Activated CD4-positive, alpha-beta T cell treated with anti-CD3 and anti-CD28 coated beads, Interleukin-2, amount 10 ng/mL, durations not matched to agents 7 days and 5 days (primary cell): ENCODE measurements around the gene ZNF516. TPM values are rescaled to one million over a fixed set of nuclear protein-coding genes. Genes with fewer than 3 reads are reported as not detected.

ENCODE experiments used
- CTCF ChIA-PET: fragments of 350-600 bp; sonication (Branson Sonifier 250); formaldehyde crosslinking; loops from one replicate; lab custom pipeline; 2021; ENCODE audit warnings: antibody characterized with exemption; lab: Charles Lee
- POLR2A ChIA-PET: fragments of 350-600 bp; sonication (Branson Sonifier 250); formaldehyde crosslinking; loops from one replicate; lab custom pipeline; 2021; ENCODE audit warnings: antibody characterized with exemption; lab: Charles Lee
- DNase-seq: peaks from one replicate; pipeline ENCODE4 v3.0.0-alpha.2; 2020
- H3K27ac Mint-ChIP-seq: one replicate; pipeline ENCODE4 v1.8.0; 2021; ENCODE audit warnings: mild to moderate bottlenecking, moderate library complexity, mixed read lengths
- H3K27me3 Mint-ChIP-seq: one replicate; pipeline ENCODE4 v1.8.0; 2021; ENCODE audit warnings: mixed read lengths
- H3K36me3 Mint-ChIP-seq: one replicate; pipeline ENCODE4 v1.8.0; 2021; ENCODE audit warnings: low read depth, mixed read lengths
- H3K4me1 Mint-ChIP-seq: one replicate; pipeline ENCODE4 v1.8.0; 2021; ENCODE audit warnings: mixed read lengths
- H3K4me3 Mint-ChIP-seq: one replicate; pipeline ENCODE4 v1.8.0; 2021; ENCODE audit warnings: mild to moderate bottlenecking, moderate library complexity, mixed read lengths
- H3K9me3 Mint-ChIP-seq: one replicate; pipeline ENCODE4 v1.8.0; 2021; ENCODE audit warnings: mixed read lengths
- total RNA-seq, 2 experiments: library from RNA; stranded (reverse); gene quantifications; one replicate each; pipeline ENCODE4 v1.2.3, GENCODE V29; 2021

ZNF516 gene
- total RNA-seq, 2 experiments from 2014 or later = 3.9 to 4.1 TPM

DNA sequence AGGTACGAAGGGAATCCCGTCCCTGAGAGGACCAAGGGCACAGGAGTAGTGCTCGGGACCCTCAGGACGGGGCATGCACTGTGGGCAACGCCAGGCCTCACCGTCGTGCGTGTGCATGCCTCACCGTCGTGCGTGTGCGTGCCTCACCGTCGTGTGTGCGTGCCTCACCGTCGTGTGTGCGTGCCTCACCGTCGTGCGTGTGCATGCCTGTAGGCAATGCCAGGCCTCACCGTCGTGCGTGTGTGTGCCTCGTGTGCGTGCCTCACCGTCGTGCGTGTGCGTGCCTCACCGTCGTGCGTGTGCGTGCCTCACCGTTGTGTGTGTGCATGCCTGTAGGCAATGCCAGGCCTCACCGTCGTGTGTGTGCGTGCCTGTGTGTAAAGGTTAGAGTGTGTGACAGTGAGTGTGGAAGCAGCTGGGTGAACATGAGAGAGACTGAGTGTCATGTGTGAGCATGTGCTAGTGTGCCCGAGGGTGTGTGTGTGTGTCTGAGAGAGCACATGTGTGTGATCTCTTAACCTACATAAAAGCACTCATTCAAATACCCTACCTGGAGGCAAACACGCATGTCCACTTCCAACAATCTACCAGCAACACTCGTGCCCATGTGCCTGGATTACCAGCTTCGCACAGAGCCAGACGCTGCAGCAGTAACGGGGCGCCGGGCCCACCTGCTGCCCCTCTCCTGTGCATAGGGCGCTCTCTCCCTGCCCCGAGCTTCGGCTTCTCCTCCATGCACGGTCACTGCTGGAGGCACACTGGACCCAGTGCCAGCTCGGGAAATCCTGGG, 36.3 kb downstream of the ZNF516 start:
- Mint-ChIP-seq H3K9me3 (no peaks in the 10 kb centered on the region), H3K27me3 (peaks cover 3% of the 10 kb centered on the region), H3K36me3 (no peaks in the 10 kb centered on the region), H3K27ac (no peak overlapping the region), H3K4me1 (peaks cover 5% of the 10 kb centered on the region), H3K4me3 (no peak overlapping the region)
- ChIA-PET CTCF (no interaction called here), POLR2A (no interaction called here)
- no peak for DNase-seq

DNA sequence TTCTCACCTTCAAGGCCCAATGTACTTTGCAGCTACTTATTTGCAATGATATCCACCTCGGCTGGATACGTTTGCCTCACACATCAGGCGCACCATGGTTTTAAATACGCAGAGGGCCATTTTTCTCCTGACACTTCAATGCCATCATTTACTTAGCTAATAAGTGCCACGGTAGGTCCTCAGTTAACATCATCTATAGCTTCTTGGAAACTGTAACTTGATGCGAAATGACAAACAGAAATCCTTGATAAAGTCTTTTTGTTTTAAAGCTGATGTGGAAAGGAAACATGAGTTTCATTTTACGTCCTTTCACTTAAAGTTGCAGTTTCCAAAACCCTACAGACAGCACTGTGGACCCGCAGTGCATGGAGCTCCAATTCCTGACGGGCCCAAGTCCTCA, 37.1 kb downstream of the ZNF516 start:
- no peaks in the 10 kb centered on the region for H3K36me3 Mint-ChIP-seq

DNA sequence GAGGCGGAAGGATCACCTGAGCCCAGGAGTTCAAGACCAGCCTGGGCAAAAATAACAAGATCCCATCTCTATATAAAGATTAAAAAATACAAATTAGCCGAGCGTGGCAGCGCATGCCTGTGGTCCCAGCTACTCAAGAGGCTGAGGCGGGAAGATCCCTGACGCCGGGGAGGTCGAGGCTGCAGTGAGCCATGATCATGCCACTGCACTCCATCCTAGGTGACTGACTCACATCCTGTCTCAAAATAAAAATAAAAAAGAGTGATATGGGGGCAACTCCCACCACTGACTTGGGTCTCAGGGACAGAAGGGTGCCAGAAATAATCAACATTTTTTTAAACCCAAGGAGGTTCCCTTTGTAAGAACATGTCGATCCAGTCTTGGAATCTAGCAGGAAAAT, 37.6 kb downstream of the ZNF516 start:
- Mint-ChIP-seq H3K27ac (no peak overlapping the region), H3K36me3 (no peaks in the 10 kb centered on the region), H3K27me3 (peaks cover 9% of the 10 kb centered on the region), H3K4me1 (peaks cover 5% of the 10 kb centered on the region), H3K4me3 (no peak overlapping the region), H3K9me3 (no peaks in the 10 kb centered on the region)
- no peak for DNase-seq
- CTCF ChIA-PET = interaction anchor here (0.8 to 2.3 kb wide), 3 partner anchors 10 to 59 kb away, joined by 3 to 6 read pairs (median 4); no protein-coding TSS in a partner anchor
- POLR2A ChIA-PET = interaction anchor here (0.5 kb wide), 1 partner anchor 543 kb away, joined by 6 read pairs; no protein-coding TSS in a partner anchor

More for the DNA sequence above, 37.1 kb downstream of the ZNF516 start:
- peaks cover 5% of the 10 kb centered on the region for H3K4me1 Mint-ChIP-seq
- no peak overlapping the region for H3K4me3 Mint-ChIP-seq
- DNase-seq = no peak
- CTCF ChIA-PET = interaction anchor here (0.6 to 2.3 kb wide), 3 partner anchors 24 to 119 kb away, joined by 3 to 6 read pairs (median 4); no protein-coding TSS in a partner anchor
- peaks cover 6% of the 10 kb centered on the region for H3K27me3 Mint-ChIP-seq
- H3K9me3 Mint-ChIP-seq = no peaks in the 10 kb centered on the region
- H3K27ac Mint-ChIP-seq = no peak overlapping the region
- POLR2A ChIA-PET = no interaction called here

DNA sequence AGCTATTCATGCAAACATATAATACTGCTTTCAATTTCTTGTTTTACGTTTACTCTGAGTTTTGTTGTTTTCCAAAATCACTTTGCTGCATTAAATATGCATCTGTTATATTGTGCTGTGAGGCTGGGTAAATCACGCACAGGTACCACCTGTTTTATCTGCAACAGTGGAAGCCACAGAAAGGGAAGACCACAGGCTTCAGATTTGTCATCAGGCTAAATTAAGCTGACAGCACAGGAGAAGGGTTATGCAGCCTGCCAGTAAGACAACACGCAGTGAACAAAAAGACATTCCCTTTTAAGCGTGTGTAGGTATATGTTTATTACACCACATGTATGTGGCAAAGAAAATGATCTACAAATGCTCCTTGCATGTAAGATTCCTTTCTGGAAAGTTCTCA, 38.2 kb downstream of the ZNF516 start:
- Mint-ChIP-seq H3K4me1 (peaks cover 5% of the 10 kb centered on the region), H3K27ac (no peak overlapping the region)

DNA sequence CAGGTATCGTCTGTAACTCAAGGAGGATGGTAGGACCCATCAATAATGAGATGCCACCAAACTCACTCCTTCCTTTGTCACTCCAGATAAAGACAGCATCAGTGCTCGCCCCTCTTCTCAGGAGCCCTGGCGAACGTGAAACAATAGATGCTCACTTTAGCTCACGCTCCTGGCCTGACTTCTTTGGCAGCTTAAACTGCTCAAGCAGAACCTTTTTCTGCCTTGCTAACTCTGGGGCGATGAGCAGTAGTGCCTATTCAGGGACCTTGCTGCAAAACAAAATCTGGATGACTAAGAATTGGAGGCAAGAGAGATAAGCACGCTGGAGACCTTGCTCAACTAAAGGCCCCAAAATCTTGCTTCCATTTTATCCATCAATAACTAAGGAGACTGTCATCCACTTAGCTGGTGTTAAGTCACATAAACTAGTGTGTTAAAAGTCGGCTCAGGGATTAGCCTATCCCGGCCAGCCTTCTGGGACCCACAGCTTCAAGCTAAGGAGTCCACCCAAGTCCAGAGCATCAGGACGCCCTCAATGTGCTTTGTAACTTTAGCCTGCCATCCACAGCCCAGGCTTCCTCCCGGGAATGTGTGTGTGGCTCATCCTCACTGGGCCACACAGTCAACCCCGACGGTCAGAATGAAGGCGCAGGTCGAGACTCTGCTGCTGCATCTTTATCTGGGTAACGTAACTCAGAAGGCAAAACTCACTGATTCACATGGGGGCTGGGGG, 38.9 kb downstream of the ZNF516 start:
- Mint-ChIP-seq H3K36me3 (no peaks in the 10 kb centered on the region), H3K9me3 (no peaks in the 10 kb centered on the region), H3K27ac (no peak overlapping the region), H3K27me3 (peaks cover 19% of the 10 kb centered on the region), H3K4me1 (peaks cover 10% of the 10 kb centered on the region), H3K4me3 (no peak overlapping the region)
- POLR2A ChIA-PET = no interaction called here
- no peak for DNase-seq
- CTCF ChIA-PET = interaction anchor here (2.3 kb wide), 1 partner anchor 25 kb away, joined by 6 read pairs; no protein-coding TSS in a partner anchor

More for the DNA sequence above, 38.2 kb downstream of the ZNF516 start:
- H3K9me3 Mint-ChIP-seq = no peaks in the 10 kb centered on the region
- CTCF ChIA-PET = interaction anchor here (0.8 to 2.3 kb wide), 3 partner anchors 10 to 58 kb away, joined by 3 to 6 read pairs (median 4); no protein-coding TSS in a partner anchor
- H3K4me3 Mint-ChIP-seq = no peak overlapping the region
- POLR2A ChIA-PET = no interaction called here
- DNase-seq = no peak
- H3K36me3 Mint-ChIP-seq = no peaks in the 10 kb centered on the region
- H3K27me3 Mint-ChIP-seq = peaks cover 15% of the 10 kb centered on the region

DNA sequence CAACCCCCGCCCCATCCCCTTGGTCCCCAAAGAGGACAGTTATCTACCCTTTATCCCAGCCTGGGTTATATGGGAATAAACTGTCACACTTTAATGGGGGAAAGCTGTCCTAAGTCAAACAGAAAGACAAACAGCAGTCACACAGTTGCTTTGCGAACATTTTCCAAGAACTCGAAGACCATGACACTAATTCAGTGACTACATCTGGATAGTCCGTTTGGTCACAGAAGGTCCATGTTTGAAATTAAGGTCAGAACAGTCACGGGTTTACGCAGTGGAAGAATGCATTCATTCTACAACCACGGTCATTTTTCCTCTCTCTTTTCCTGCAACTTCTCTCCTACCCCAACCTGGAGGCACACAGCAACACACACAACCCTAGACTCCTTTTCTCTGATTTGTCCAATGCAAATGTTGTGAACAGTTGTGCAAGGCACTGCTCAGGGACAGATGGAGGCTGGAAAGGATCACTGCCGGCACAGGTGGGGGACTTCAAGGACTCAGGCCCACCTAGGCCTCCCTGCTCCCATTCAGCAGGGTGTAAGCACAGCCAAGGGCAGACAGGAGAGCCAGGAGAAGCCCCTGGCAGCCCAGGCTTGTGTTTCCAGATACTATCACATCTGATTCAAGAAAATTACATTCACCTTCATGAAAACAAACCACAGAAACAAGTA, 39.9 kb downstream of the ZNF516 start:
- Mint-ChIP-seq H3K4me1 (peaks cover 16% of the 10 kb centered on the region), H3K27ac (no peak overlapping the region), H3K36me3 (no peaks in the 10 kb centered on the region), H3K9me3 (no peaks in the 10 kb centered on the region), H3K27me3 (peaks cover 19% of the 10 kb centered on the region), H3K4me3 (no peak overlapping the region)
- ChIA-PET POLR2A (no interaction called here), CTCF (no interaction called here)
- no peak for DNase-seq

DNA sequence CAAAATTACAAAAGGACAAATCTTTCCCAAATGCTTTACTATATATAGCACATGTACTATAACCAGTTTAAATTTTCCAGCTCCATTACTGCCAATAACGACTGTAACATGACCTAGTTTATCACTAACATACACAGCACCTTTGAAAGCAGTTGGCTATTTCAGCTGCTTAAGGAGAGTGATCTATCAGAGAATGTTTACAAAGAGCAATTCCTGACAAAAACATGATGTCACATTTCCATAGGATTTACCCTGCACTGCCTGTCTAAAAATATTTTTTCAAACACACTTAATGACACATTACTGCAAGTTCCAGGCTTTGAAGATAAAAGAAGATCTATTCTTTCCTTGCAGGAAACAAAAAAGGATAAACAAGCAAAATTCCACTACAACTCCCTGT, 40.6 kb downstream of the ZNF516 start:
- no peaks in the 10 kb centered on the region for H3K9me3 Mint-ChIP-seq
- no peak overlapping the region for H3K4me3 Mint-ChIP-seq
- DNase-seq = no peak
- POLR2A ChIA-PET = no interaction called here
- CTCF ChIA-PET = no interaction called here
- peaks cover 19% of the 10 kb centered on the region for H3K4me1 Mint-ChIP-seq
- H3K27me3 Mint-ChIP-seq = peaks cover 22% of the 10 kb centered on the region
- no peaks in the 10 kb centered on the region for H3K36me3 Mint-ChIP-seq
- no peak overlapping the region for H3K27ac Mint-ChIP-seq

DNA sequence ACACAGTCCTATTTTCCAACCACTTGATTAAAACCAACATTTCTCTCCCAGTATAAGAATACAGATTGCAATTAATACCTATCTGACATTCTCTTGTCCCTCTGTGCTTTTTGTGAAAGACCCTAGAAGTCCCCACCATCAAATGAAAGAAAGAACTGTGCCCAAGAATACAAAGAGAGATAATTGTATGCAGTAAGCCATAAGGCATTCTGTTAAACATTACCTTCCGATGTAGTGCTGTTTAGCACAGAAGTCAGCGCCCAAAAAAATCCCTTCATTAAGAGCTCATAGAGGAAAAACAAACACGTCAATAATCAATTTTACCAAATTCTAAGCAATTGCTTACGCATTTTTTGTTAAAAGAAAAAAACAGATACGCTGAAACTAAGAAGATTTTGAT, 41.1 kb downstream of the ZNF516 start:
- Mint-ChIP-seq H3K4me3 (no peak overlapping the region), H3K27me3 (peaks cover 22% of the 10 kb centered on the region), H3K27ac (no peak overlapping the region), H3K9me3 (no peaks in the 10 kb centered on the region), H3K4me1 (peaks cover 20% of the 10 kb centered on the region), H3K36me3 (no peaks in the 10 kb centered on the region)
- POLR2A ChIA-PET = no interaction called here
- DNase-seq = no peak
- CTCF ChIA-PET = no interaction called here

DNA sequence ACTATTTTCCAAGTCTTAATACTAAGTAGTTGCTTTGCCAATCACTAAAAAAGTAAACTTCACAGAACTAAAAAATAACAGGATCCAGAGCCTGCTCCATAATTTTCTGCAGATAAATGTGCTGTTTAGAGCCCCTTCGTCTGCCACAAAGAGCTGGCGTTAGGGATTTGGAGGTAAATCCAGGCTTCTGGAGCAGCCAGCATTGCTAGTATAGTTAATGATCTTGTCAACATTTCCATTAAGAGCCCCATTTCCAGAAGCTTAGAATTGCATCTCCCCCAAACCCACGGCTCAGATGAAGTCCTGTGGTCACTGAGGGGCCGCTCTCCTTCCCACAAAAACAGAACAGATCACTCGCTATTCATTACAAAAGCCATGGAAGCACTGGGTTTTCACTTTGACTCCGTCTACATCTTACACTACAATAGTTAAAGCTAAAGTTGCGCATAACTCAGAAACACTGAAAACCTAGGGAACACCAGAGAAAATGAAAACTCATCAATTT, 41.9 kb downstream of the ZNF516 start:
- H3K27ac Mint-ChIP-seq = no peak overlapping the region
- ChIA-PET POLR2A (no interaction called here), CTCF (no interaction called here)
- H3K27me3 Mint-ChIP-seq = peaks cover 22% of the 10 kb centered on the region
- no peaks in the 10 kb centered on the region for H3K9me3 Mint-ChIP-seq
- DNase-seq = no peak
- H3K36me3 Mint-ChIP-seq = no peaks in the 10 kb centered on the region
- peaks cover 25% of the 10 kb centered on the region for H3K4me1 Mint-ChIP-seq
- H3K4me3 Mint-ChIP-seq = no peak overlapping the region

DNA sequence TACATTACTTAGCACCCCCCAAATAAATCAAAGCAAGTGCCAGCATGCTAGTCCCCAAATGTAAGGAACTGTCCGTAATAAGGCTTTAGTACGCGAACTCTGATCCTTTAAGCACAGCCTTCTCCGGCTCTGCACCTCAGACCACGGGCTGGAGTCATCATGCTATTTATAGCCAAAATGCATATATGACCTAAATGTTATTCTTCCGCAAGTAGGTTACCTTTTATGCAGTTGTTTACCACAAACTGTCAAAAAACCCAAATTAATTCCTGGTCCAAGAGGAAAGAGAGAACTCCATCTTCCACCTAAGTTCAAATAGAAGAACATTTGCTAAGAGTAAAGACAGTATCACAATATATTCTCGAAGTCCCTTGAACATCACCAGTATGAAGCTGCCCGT, 42.7 kb downstream of the ZNF516 start:
- DNase-seq = no peak
- Mint-ChIP-seq H3K4me1 (peaks cover 21% of the 10 kb centered on the region), H3K9me3 (no peaks in the 10 kb centered on the region), H3K27me3 (peaks cover 22% of the 10 kb centered on the region), H3K27ac (no peak overlapping the region), H3K36me3 (no peaks in the 10 kb centered on the region), H3K4me3 (no peak overlapping the region)
- POLR2A ChIA-PET = no interaction called here
- CTCF ChIA-PET = no interaction called here

DNA sequence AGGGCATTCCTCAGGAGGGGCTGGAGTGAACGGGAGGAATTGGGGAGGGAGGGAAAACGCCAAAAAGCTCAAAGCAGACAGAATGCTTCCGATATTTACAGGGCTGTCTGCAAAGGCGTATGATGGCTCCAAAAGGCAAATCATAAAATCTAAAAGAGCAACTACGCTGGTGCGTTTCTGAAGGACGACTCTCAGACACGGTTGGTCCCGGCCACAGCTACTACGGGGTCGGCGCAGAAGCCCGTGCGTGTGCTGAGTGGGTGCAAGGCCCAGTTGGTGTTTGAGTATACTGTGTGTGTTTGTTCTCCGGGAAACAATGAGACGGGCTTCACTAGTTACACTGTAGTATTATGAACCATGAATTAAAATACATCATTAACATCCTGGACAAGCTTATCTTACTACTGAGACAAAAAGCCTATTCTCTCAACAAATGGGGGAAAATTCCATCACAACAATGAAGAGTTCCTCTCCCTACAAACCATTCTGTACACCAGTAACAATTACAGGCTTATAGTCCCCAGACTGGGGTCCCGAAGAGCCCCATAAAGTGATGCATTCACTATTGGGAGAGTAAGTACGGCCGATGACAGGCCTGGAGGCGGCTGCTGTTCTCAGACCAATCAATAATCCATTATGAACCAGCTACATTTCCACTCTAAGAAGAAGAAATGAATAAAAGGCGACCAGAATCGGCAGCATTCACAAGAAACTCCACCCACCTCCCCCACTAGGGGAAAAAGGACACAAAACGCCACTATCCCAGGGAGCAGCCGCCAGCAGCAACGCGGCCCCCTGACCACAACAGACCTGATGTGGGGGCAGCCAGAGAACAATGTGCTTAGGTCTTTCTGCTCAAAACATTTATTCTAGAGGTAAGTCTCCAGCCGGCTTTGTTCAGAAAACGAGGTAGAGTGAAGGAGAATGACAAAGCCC, 43.4 kb downstream of the ZNF516 start:
- Mint-ChIP-seq H3K4me3 (peak overlapping the region; percentile 70), H3K4me1 (peaks cover 21% of the 10 kb centered on the region), H3K36me3 (no peaks in the 10 kb centered on the region), H3K9me3 (no peaks in the 10 kb centered on the region), H3K27me3 (peaks cover 22% of the 10 kb centered on the region), H3K27ac (no peak overlapping the region)
- DNase-seq = no peak
- POLR2A ChIA-PET = no interaction called here
- CTCF ChIA-PET = interaction anchor here (0.6 kb wide), 1 partner anchor 1726 kb away, joined by 4 read pairs; no protein-coding TSS in a partner anchor
